KG1 (cell line): ENCODE measurements around the gene GAS2L1.

Experiments used
- DNase-seq: peaks from one replicate; lab custom pipeline; 2025; lab: John Stamatoyannopoulos, UW

Gene GAS2L1

DNA sequence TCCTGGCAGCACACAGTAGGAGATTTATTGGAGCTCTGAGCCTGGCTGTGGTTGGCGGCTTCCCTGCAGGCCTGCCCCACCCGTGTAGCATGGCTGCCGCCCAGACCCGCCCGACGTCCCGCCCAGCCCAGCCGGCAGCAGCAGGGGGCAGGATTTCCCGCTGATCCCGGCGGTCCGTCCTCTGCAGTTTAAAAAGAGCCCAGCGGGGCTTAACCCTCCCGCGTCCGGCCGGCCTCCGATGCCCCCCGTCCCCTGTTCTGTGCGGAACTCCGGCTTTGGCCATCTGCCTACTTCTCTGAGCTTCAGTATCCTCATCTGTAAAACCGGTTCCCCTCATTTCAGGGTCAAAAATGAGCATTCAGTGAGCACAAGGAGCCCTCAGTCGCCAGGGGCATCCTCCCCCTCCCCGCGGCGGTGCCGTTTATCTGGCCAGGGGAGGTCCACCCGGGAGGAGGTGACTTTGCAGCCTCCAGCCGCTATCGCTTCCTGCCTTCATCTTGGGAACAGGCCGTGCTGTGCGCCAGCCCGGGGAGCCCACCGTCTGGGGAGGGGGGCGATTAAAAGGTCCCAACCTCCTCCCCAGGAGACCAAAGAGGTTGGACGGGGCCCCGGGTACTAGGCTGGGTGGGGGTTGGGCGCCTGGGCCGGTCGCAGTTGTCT lies at the start of gene GAS2L1:
GAS2L1 (plus strand) TSS at position 476 of the 660 bp plus-strand sequence. CDS start 1,456 bp downstream, outside the sequence.
- no peak for DNase-seq

DNA sequence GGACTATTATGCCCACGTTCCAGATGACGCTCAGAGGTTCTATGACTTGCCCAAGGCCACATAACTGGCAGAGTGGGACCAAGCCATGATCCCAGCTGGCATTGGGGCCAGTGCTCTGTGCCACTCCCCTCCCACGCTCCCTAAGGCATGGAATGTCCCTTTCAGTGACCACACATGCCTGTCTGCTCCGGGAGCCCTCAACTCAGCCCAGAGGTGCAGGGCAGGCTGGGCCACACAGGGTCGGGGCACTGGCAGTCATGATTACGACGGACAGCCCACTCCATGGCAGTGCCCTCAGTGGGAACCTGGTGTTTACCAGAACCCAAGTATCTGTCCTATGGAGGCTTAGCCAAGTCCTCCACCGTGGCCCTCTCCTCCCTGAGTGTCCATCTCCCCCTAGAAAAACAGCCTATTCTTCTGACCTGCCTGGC lies 48.7 kb upstream of the GAS2L1 start:
- no peak for DNase-seq

DNA sequence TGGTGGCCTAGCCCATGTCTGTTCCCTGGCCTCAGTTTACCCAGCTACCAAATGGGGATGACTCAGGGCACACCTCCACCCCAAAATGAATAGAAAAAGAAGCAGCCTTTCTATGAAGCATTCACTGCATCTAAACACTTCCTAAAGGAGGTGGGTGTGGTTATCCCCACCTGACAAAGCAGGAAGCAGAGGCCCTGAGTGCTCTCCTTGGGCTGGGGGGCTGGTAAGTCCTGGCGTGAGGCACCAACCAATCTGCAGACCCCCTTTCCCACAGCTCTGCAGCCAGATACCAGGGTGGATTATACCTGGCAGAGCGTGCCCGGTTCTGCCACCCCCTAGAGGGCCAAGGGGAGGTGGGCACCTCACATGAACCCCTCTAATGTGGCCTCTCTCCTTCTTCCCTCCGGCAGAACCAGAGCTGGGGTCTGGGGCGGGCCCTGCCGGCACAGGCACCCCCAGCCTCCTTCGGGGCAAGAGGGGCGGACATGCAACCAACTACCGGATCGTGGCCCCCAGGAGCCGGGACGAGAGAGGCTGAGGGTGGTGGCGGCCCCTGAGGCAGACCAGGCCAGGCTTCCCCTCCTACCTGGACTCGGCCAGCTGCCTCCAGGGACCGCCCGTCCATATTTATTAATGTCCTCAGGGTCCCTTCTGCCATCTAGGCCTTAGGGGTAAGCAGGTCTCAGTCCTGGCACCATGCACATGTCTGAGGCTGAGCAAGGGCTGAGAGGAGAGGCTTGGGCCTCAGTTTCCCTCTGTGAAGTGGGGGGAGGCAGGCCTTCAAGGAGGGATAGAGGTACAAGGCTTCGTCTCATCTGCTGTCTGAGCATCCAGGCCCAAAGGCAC lies 47.8 kb upstream of the GAS2L1 start:
- DNase-seq: no peak

DNA sequence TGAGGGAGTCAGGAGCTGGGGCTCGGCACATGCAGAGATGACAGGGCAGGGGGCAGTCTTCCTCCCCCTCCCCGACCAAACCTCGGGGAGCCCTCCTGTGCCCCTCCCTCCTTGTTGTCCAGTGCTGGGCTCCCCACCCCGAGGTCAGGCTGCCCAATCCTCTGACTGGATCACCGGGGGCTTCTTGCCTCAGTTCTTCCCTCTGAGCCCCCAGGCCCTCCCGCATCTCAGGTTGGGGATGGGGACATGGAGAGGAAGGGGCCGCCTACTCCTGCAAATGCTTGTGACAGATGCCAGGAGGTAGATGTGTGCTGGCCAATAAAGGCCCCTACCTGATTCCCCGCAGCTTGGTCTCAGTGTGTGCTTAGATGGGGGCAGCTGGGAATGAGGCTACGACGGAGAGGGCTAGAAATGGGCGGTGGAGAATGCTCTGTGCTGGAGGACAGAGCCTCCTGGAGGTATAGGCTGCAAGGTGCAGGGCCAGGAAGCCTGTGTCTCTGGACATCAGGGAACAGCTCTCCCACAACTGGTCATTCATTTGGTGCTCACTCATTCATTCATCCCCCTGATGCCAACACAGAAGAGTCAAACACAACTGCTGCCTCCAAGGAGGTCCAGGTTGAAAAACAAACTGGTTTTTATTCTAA lies 47.1 kb upstream of the GAS2L1 start:
- no peak for DNase-seq

GRCh38 chr22:29260031-29260560 lies 46.4 kb upstream of the GAS2L1 start:
- no peak for DNase-seq

GRCh38 chr22:29260601-29261315 lies 45.7 kb upstream of the GAS2L1 start:
- DNase-seq: no peak

DNA sequence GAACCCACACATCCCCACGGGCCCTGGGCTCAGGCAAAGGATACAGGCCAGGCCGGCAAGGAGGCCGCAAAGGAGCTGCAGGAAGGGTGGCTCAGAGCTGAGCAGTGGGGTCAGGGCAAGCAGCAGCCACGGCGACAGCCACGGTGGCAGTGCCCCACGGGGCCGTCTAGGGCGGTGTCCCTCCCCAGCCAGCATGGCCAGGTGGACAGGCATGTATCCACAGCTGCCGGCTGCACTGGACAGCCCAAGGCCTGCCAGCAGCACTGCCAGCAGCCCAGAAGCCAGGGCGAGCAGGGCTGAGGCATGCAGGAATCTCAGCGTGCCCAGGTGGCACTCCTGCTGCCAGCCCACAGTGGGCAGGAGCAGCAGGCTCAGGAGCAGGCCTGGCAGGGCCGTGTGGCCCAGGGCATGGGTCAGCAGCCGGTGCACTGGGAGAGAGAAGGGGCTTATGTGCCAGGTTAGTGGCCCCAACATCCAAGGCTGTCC lies 42.6 kb upstream of the GAS2L1 start:
- no peak for DNase-seq

DNA sequence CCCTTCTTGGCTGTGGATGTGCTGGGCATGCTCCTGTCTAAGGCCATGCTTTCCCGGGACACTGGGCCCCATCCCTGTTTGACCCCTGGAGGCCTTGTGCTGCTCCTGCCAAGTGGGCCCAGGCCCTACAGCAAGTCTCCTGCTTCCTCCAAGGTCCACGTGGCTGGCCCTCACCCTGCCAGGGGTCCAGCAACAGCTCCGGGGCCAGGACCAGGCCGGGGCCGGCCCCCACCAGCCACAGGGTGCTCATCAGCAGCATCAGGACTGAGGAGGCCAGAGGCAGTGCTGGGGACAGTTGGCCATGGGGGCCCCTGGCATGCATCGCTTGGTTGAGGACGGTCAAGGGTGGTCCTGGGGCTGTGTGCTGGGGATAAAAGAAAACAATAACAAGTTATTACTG lies 41.1 kb upstream of the GAS2L1 start:
- no peak for DNase-seq

GRCh38 chr22:29265929-29266328 lies 40.5 kb upstream of the GAS2L1 start:
- DNase-seq: no peak

- no peak for DNase-seq
Observed at GRCh38 chr22:29266564-29267461, 39.6 kb upstream of the GAS2L1 start.

- no peak for DNase-seq
Observed at GRCh38 chr22:29267462-29267857, 39.0 kb upstream of the GAS2L1 start.

DNA sequence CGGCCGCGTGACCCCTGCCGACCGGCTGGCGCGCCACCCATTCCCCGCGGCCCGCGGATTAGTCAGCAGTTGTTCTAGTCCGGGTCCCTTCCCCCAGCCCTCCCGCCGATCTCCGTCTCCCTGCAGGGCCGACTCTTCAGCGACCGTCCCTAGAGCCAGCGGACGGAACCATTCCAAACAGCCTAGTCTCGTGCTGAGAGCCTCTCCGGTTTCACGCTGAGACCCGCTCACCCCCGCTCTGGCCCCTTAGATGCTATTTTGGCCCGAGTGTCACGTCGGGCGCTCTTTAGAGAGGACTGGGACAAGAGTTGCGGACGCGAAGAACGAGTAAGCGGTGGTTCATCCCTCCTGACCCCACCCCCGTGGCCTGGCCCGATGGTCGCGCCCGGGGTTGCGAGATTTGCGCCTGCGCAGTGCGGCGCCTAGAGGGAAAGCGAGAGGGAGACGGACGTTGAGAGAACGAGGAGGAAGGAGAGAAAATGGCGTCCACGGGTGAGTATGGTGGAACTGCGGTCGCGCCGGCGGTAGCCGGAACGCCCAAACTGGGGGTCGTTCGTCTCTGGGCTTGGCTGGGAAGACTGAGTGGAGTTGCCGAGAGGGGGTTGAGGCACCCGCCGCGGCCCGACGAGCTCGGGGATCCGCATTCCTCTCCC lies 38.5 kb upstream of the GAS2L1 start, which contains the start of the genes EWSR1 and RHBDD3:
EWSR1 (plus strand) TSS at position 411 of the 653 bp plus-strand sequence; CDS start at position 480, 69 bp downstream.
RHBDD3 (minus strand) TSS at position 124 of the 653 bp plus-strand sequence. CDS start 2,355 bp downstream, outside the sequence.
- DNase-seq: peak; percentile 96

DNA sequence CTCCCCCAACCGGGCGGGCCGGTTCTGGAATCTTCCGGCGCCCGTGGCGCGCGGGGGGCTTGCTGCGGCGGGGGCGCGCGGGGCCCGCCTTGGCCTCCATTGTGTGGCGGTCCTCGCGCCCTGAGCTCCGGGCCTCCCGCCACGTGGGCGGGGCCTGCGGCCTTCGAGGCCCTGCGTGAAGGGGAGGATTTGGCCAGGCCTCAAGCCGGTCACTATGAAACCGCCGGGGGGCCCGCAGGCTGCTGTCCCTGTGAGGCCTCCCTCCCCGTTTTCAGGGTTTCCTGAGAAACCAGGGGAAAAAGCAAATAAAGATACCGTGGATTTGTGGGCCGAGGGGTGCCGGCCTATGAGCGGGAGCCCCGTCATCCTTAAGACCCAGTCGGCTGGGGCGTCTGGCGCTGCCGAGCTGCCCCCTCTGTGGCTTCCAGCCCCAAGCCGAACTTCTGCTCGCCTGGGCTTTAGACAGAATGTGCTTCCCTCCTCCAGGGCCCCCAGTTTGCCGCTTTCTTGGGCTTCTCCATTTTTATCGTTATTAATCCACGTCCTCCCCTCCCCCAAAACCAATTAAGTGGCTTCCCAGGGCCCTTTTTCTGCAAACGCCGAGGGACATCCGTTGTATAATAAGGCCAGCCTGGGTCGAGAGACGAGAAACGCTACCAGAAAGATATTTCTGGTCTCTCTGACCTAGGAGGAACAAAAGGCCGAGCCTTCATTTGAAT lies 37.8 kb upstream of the GAS2L1 start:
- DNase-seq: no peak

GRCh38 chr22:29269230-29269604 lies 37.2 kb upstream of the GAS2L1 start:
- no peak for DNase-seq

GRCh38 chr22:29269731-29270474 lies 36.5 kb upstream of the GAS2L1 start:
- no peak for DNase-seq

DNA sequence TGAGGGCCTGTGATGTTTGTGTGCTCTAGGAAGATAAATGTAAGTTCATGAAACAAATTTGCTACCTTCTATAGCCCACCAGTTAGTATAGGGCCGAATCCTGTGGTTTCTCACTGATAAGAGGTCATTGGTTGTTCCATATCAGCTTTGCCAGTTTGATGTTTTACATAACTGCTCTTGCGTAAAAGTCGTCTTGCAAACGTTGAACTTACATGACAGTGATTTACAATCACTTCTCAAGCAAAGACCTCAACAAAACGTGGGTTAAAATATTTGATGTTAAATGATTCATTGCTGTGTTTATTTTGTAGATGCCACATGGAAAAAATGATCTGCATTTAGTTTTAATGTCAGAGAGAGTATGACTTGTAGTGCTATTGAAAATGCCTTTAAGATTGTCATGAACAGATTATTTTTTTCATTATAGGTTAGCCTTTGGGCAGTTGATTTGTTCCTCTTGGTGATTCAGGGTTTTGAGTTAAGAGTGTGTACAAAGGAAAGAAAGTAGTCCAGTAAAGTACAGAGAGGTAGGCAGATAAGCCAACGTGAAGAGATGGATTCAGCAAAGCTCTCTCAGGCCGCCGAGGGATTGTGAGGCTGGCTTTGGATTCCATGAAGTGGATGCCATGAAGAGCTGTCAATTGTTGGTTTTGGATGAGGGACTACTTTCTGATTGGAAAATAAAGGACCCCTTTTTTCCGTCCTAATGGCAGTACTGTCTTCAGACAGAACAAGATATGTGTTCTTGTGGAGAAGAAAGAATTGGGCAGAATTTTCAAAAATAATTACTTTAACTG lies 35.8 kb upstream of the GAS2L1 start:
- DNase-seq: no peak

- no peak for DNase-seq
Observed at GRCh38 chr22:29272624-29273023, 33.8 kb upstream of the GAS2L1 start.

GRCh38 chr22:29275167-29275566 lies 31.3 kb upstream of the GAS2L1 start:
- no peak for DNase-seq
